GM19025 (cell line): Measurements from ENCODE around the gene GAL3ST2.
"Not testable (repeated sequence)": the region's sequence is repeated elsewhere in the genome, so short reads cannot be mapped to it uniquely, and the experiment has no call there.

Experiments
- ATAC-seq: cut with Tn5 transposase; IDR thresholded peaks from one replicate; pipeline ENCODE4 v1.9.1; 2021; ENCODE audit warnings: mild to moderate bottlenecking, low read depth, moderate library complexity; ENCODE audit not compliant: unreplicated experiment

GAL3ST2 gene

DNA sequence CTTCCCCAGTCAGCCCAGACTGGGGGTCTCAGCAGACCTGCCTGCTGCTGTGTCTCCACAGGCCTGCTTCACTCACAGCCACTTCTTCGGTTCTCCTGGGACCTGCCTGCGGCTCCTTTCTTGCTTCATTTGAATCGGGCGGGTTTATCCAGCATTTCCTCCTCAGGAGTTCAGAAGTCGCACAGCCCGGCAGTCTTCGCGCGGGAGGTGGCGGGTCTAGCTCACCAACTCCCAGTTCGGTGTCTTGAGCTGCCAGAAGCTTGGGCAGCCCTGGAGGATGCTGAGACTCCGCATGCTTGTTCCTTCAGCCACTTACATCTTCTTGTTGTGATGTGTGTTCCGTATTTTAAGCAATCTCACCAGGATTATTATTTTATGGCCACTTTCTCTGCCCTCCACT, 31.3 kb upstream of the GAL3ST2 start:
- ATAC-seq, result no peak

DNA sequence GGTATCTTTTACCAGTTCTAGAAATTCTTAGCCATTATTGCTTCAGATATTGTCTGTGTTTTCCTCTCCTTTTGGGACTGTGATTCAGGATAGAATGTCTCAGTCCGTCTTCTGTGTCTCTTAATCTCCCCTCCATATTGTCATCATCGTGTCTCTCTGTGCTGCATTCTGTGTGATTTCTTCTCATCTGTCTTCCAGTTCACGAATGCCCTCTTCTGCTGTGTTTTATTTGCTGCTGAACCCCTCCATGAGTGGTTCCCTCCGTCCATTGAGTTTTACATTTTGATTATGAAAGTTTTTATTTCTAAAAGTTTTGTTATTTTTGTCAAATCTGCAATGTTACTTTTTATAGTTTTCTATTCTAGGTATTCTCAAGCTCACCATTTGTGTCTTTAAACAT, 30.5 kb upstream of the GAL3ST2 start:
- ATAC-seq, result no peak

DNA sequence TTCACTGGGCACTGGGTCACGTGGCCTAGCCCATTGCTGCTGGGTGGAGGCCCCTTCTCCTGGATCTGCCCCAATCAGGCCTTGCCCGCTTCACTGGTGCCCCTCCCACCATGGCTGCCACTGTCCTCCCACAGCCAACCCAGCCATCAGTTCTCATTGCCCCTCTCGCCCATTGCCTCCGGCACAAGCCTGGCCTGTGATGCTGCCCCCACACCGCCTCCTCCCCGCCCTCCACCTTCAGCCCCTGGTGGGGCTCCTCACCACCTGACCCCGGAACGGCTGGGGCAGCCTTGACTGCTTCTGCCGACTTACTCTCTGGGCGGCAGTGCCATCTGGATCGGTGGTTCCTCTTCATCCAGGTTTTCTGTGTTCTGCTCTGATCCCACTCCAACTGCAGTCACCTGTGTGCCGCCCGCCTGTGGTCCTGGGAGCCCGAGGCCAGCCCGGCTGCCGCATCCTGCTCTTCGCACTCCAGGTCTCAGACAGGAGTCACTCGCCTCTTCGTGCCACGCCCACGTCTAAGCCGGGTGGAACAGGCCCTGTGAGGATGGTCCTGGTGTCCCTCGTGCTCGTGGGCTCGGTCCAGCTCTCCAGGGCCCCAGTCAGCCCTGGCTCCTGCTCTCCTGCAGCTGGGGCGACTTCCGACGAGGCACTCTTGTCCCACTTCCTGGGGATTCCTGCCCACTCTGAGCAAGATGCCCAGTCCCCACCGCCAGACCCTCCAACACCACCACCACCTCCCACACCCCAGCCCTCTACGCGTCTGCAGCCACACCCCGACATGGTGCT, 28.0 kb upstream of the GAL3ST2 start:
- ATAC-seq, result no peak

DNA sequence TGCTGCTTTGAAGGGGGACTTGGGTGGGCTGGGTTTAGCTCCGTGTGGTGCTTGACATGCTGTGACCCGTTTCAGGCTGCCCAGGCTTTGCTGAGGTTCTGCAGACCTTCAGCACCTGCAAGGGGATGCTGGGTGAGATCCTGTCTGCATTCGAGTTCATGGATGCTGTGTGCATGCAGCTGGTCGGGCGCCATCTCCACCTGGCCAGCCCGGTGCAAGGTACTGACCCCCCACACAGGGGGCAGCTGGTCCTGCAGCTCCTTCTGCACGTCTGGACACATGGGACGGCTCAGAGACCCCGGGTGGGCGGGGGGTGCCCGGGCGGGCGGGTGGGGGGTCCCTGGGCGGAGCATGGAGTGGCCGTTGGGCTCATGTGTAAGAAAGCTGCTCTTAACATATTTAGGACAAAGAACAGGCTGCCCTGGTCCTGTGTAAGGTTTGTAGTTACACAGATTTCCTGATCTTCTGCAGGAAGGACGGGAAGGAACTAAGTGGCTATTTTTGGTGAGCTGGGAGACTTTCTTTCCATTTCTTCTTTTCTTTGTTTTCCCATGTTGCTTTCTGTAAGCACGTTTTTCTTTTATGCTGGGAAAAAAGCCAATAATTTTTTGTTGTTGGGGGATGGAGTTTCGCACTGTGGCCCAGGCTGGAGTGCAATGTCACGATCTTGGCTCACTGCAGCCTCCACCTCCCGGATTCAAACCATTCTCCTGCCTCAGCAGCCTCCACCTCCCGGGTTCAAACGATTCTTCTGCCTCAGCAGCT, 26.4 kb upstream of the GAL3ST2 start:
- no peak for ATAC-seq

DNA sequence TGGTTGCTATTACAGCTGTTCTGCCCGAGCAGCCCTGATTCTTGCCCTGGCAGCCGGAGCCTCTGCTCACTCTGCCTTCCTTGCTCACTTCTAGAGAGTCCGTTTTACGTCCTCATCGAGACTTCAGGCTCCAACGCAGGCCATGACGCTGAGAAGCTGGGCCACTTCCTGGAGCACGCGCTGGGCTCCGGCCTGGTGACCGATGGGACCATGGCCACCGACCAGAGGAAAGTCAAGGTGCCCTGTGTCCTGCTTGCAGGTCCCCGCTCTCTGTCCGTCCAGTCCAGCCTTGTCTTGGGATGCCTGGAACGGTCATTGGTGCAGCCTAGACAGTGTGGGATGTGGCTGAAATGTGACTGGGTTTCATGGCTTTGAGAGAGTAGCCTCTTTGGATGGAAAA, 25.5 kb upstream of the GAL3ST2 start:
- ATAC-seq, result no peak

DNA sequence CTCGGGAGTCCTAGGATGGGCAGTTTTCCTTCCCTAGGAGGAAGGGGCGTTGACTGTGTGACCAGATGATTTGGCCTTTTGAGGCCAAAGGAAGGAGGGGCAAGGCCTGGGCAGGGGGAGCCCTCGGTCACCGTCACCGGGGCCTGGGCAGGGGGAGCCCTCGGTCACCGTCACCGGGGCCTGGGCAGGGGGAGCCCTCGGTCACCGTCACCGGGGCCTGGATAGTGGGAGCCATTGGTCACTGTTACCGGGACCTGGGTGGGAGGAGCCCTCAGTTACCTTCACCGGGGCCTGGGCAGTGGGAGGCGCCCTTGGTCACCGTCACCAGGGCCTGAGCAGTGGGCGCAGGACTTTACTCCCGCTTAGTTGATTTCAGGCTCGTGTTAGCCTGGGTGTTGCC, 24.8 kb upstream of the GAL3ST2 start:
- no peak for ATAC-seq

DNA sequence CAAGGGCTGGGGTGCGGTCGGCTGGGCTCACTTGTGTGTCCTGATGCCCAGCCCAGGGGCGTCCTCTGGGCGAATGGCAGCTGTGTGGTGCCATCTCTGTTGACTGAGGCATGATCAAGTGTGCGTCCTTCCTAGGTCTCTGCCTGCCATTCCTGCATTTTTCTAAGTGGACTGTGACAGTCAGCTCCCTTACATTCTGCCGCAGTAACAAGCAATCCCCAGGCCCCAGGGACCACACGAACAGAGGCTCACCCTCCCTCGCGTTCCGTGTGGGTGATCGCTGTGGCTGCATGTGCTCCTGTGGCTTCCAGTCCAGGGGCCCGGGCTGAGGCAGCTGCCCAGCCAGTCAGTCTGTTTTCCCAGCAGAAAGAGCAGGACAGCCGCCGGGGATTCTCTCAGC, 24.4 kb upstream of the GAL3ST2 start:
- no peak for ATAC-seq

DNA sequence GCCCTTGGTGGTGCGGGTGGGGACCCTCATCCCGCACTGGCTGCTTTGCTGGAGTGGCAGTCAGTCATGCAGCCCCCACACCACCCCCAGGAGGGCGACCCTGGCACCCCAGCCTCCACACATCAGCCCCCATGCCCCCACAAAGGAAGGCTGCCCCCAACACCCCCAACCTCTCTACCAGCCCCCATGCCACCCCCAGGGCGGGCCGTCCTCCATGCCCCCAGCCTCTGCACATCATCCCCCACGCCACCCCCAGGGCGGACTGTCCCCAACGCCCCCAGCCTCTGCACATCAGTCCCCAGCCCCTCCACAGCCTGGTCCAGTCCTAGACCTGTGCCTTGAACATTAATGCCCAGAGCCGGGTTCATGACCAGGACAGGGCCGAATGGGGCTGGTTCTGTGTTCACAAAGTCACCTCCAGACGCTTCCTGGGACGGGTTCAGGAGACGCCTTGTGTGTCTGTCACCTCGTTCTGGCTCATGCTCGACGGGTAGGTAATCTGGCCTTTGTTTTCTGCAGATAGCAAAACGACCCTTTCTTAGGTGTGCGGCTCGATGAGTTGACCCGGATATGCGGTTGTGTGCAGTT, 23.8 kb upstream of the GAL3ST2 start:
- ATAC-seq, result no peak

DNA sequence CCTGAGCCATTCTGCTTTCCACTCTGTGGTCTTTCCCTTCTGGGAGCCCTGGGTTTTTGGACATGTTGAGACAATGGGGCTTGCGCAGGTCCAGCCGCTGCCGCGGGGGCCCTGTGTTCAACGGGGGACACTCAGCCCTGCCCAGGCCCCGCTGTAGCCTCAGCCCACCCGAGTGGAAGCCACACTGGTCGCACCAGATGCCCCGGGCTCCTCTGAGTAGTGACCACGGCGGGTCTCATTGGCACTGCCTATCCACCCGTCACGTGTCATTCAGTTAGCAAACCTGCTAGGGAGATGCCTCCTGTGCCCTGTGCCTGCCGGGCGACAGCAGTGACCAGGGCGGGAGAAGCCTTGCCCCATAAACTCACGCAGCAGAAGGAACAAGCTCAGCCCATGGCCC, 23.1 kb upstream of the GAL3ST2 start:
- no peak for ATAC-seq

DNA sequence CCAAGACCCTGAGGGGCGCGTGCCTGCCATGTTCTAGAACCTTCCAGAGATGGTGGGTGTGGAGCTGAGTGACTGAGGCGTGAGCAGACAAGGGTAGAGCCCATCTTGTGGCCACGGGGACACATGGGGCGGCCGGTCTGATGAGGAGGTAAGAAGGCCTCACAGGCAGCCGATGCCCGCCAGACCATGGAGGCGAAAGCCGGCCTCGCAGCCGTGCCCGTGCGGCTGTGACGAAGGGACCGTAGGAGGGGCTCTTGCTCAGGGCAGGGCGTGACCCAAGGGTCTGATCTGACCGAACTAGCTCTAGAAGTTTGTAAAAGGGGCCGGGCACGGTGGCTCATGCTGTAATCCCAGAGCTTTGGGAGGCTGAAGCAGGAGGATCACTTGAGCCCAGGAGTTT, 22.6 kb upstream of the GAL3ST2 start:
- ATAC-seq, result no peak

DNA sequence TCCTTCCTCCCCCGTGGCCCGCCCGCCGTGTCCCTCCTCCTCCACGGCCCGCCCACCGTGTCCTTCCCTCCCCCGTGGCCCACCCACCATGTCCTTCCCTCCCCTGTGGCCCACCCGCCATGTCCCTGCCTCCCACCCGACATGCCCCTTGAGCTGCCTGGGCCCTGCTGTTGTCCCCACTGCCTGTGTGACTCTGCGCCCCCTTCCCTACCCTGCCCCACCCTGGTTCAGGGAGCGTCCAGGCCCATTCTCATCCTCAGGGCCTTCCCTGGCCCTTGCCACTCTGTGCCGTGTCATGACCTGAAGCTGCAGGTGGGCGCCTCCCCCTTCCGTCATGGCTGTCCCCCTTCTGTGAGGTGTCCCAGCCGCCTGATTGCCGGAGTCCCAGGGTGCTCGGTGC, 21.5 kb upstream of the GAL3ST2 start:
- no peak for ATAC-seq

DNA sequence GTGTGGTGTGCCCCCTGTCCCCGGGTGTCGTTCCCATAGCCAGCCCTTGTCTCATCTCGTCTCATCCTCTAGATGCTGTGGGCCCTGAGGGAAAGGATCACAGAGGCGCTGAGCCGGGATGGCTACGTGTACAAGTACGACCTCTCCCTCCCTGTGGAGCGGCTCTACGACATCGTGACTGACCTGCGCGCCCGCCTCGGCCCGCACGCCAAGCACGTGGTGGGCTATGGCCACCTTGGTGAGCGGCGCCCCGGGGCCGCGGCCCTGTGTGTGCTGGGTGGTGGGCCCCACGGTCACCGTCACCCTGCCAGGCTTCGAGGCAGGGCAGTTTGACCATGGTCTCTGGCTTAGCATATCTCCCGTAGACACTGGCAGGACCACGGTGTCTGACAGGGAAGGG, 20.8 kb upstream of the GAL3ST2 start:
- ATAC-seq, result no peak

DNA sequence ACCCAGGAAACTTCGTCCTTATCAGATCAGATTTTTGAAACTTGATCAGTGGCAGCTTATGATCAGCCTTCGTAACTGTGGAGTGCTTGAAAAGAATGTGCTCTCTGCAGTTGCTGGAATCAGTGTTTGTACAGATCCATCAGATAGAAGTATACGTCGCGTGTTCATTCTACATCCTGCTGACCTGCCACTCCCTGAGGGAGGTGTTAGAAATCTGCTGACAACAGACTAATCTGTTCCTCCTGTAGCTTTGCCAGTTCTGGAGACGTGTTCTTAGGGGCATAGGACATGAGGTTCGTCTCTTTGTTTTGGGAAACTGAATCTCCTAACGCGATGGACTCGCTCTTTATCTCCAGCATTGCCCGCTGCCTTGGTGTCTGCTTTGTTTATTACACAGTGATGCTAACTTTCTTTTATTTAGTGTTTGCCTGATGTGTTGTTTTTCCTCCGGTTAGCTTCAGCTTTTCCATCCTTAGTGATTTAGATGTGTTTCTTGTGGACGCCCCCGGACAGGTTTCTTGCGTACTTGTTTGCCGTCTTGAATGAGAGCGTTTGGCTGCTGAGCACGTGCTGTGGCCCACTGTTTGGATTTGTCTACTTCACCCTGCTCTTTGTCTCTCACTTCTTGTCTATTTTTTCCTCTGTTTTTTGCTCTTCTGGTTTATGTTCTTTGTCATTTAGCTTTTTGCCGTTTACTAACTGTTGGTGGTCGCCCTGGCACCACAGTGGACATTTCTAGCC, 17.4 kb upstream of the GAL3ST2 start:
- no peak for ATAC-seq

DNA sequence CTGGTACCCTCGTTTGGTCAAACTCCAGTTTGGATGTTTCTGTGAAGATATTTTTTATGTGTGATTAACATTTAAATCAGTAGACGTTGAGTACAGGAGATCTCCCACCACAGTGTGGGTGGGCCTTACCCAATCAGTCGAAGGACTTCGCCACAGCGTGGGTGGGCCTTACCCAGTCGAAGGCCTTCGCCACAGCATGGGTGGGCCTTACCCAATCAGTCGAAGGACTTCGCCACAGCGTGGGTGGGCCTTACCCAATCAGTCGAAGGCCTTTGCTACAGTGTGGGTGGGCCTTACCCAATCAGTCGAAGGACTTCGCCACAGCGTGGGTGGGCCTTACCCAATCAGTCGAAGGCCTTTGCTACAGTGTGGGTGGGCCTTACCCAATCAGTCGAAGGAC, 16.7 kb upstream of the GAL3ST2 start:
- ATAC-seq, result not testable (repeated sequence)

DNA sequence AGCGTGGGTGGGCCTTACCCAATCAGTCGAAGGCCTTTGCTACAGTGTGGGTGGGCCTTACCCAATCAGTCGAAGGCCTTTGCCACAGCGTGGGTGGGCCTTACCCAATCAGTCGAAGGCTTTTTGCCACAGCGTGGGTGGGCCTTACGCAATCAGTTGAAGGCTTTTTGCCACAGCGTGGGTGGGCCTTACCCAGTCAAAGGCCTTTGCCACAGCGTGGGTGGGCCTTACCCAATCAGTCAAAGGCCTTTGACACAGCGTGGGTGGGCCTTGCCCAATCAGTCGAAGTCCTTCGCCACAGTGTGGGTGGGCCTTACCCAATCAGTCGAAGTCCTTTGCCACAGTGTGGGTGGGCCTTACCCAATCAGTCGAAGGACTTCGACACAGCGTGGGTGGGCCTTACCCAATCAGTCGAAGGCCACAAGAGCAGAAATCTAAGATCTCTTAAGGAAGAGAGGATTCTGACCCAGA, 16.3 kb upstream of the GAL3ST2 start:
- ATAC-seq, result no peak

DNA sequence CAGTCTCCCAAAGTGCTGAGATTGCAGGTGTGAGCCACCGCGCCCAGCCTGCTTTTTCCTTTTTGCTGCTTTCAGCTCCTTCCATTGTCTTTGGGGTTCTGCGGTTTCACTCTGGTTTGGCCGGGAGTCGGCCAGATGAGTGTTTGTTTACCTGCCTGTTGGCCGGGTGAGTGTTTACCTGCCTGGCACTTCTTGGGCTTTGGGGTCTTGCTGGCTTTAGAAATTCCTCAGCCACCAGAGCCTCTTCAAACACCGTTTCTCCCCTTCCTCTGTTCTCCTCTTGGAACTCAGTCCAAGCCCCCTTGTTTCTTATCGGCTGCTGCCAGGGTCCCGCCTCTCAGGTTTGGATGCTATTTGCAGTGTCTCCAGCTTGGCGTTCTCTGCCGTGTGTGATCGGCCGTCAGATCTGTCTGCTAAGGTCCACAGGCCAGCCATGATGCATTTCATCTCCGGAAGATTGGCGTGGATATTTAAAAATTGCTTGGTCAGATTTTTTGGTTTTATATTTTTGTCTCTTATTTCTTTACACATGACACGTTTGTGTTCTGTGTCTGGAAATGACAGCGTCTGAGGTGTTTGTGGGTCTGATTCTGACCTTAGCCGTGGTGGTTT, 14.2 kb upstream of the GAL3ST2 start:
- ATAC-seq, result no peak

DNA sequence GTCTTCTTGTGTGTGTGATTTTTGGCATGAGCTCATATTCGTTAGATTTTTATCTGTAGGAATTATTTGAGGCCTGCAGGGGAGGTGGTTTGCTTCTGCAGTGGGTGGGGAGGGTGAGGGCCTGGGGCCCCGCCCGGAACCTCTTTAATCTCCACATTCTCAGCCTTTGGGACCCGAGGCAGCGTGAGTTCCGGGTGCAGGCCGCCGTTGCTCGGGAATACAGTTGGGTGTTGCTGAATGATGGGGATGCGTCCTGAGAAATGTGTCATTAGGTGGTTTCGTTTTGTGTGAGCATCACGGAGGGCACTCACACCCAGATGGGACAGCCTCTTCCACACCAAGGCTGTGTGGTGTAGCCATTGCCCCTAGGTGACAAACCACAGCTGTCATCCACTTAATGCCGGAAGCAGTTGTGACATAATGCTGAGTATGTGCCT, 13.7 kb upstream of the GAL3ST2 start:
- ATAC-seq, result no peak

DNA sequence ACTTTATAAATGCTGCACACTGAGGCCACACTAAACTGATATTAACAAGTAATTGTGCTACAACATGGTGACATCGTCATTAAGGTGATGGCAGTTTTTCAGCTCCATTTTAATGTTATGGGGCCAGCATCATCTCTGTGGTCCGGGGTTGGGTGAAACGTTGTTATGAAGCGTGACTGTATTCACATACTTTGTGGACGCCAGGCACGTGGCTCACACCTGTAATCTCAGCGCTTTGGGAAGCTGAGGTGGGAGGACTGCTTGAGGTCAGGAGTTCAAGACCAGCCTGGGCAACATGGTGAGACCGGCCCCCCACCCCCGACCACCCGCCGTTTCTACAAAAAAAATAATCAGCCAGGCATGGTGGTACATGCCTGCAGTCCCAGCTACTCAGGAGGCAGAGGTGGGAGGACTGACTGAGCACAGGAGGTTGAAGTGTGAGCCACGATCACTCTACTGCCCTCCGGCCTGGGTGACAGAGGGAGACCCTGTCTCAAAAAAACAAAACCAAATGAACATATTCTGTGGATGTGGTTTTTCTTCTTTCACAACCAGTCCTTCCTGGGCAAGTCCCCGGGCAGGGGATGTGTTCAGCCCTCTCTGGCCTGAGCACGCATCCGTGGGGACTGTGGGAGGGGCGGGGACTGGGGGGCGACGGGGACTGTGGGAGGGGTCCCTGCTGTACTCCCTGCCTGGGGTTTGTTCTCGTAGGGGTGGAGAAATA, 12.9 kb upstream of the GAL3ST2 start:
- ATAC-seq, result no peak

DNA sequence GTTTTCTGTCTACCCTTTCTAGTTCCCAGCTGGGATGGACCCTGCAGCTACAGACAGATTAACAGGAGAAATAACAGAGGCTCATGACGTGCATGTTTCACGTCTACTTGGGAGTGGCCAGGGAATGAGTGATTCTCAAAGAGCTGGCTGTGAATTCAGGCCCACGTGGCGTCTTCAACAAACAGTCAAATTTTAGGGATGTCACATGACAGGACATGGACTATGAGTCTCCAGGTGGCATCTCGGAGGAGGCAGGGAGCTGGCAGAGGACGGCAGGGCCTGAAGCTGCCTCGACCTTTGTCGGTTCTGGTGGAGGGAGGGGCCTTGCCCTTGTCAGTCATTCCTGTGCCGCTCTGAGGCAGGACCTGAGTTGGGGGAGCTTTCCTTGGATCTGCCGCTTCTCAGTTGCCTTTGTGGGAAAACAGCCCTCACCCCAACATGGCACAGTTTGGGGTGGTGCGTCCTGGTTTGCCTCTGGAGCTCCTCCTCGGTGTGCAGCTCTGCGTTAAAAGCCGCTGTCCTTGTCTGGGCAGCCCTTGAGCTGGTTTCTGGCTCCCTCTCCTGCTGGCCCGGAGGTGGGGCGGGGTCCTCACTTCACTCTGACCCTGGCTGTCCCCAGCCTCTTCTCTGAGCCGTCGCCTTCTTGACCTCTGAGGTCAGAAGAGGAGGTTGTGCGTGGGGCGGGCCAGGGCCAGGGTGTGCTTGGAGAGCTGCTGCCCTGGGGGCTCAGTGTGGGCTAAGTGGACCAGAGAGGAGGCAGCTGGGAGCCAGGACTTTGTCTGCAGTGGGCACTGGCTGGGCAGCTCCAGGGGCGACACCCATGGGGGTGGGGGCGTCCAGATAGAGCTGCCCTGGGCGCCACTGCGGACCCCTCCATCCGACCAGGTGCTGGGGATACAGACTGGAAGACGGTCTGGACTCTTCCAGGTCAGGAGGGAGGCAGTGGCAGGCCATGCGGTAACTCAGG, 12.1 kb upstream of the GAL3ST2 start:
- no peak for ATAC-seq
